Activated T-cell treated with anti-CD3 and anti-CD28 coated beads, Interleukin-2, amount 50 U/mL, for 72 hours (primary cell): ENCODE results near the gene OR11H6. TPM values are rescaled to one million over a fixed set of nuclear protein-coding genes. Genes with fewer than 3 reads are reported as not detected.
"Not testable (repeated sequence)": the region's sequence is repeated elsewhere in the genome, so short reads cannot be mapped to it uniquely, and the experiment has no call there.

Source experiments
- ATAC-seq, 2 donors: fragments of 150-1000 bp; cut with Tn5 transposase; replicated peaks in 1 of 2; 2 replicates each; pipeline ENCODE4 v1.10.0; 2021; ENCODE audit warnings: moderate library complexity in 2 of 2, mild to moderate bottlenecking in 1 of 2
- DNase-seq, 2 donors: peaks; one replicate each; pipeline ENCODE4 v3.0.0; 2021 to 2022; ENCODE audit warnings: mixed read lengths in 1 of 2
- H3K27ac Mint-ChIP-seq: one replicate; pipeline ENCODE4 v1.8.0; 2022; ENCODE audit warnings: mild to moderate bottlenecking, moderate library complexity, mixed read lengths
- H3K27me3 Mint-ChIP-seq: one replicate; pipeline ENCODE4 v1.8.0; 2022; ENCODE audit warnings: low read depth, mixed read lengths
- H3K36me3 Mint-ChIP-seq, 2 donors: one replicate each; pipeline ENCODE4 v1.8.0; 2022; ENCODE audit warnings: mixed read lengths in 2 of 2, mild to moderate bottlenecking in 1 of 2; ENCODE audit not compliant: insufficient read depth in 2 of 2
- H3K4me1 Mint-ChIP-seq: one replicate; pipeline ENCODE4 v1.8.0; 2022; ENCODE audit warnings: low read depth, mixed read lengths
- H3K4me3 Mint-ChIP-seq, 2 donors: one replicate each; pipeline ENCODE4 v1.8.0; 2022; ENCODE audit warnings: mild to moderate bottlenecking in 2 of 2, mixed read lengths in 2 of 2, moderate library complexity in 2 of 2
- H3K9me3 Mint-ChIP-seq, 2 donors: one replicate each; pipeline ENCODE4 v1.8.0; 2022; ENCODE audit warnings: mixed read lengths in 2 of 2
- total RNA-seq, 2 donors: library from RNA; stranded (reverse); gene quantifications; one replicate each; pipeline ENCODE4 v1.2.3, GENCODE V29; 2022

Gene OR11H6
- total RNA-seq, 2 donors from 2014 or later, result not detected

DNA sequence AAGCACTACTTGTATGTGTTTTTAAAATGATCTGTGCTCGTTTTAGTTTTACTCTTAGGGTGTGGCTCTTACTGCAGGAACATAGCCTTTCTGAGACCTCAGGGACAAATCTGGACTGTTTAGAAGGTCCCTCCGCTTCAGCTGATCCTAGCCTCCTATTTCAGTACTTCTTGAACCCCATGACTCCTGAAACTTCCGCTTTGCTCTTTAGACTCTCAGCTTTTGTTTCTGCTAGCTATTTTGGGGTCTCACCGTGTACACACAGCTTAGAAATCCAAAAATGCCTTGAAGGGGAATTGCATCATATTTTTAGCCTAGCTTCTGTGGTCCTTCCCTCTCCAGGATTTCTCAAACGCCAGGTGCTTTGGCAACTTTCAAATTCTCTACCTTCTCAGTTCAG, 24.5 kb upstream of the OR11H6 start:
- no peaks in the 10 kb centered on the region for H3K36me3 Mint-ChIP-seq
- H3K4me1 Mint-ChIP-seq, result no peaks in the 10 kb centered on the region
- DNase-seq, result no peak
- no peak for ATAC-seq
- H3K27ac Mint-ChIP-seq, result no peak overlapping the region
- no peaks in the 10 kb centered on the region for H3K9me3 Mint-ChIP-seq
- H3K4me3 Mint-ChIP-seq, result no peak overlapping the region
- peaks cover 7% of the 10 kb centered on the region for H3K27me3 Mint-ChIP-seq

DNA sequence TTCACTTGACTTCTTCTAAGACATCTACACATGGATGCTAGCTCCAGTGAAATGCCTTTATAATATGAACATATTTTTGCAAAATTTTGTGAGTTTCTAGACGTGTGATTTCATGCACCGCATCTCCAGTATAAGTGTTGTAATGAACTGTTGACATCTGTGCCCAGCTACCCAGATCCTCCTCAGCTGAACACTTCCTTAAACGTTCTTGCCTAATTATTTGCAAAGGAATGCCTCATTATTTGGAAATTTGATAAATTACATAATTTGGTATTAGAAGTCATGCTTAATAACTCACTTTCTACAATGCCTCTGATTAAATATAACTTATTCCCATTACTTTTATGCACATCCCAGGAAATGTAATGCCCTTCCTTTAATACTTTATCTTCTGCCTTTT, 18.8 kb upstream of the OR11H6 start:
- no peaks in the 10 kb centered on the region for H3K36me3 Mint-ChIP-seq
- H3K4me3 Mint-ChIP-seq, result no peak overlapping the region
- H3K4me1 Mint-ChIP-seq, result no peaks in the 10 kb centered on the region
- DNase-seq (no peak), ATAC-seq (no peak)
- H3K9me3 Mint-ChIP-seq, result no peaks in the 10 kb centered on the region
- no peaks in the 10 kb centered on the region for H3K27me3 Mint-ChIP-seq
- no peak overlapping the region for H3K27ac Mint-ChIP-seq

DNA sequence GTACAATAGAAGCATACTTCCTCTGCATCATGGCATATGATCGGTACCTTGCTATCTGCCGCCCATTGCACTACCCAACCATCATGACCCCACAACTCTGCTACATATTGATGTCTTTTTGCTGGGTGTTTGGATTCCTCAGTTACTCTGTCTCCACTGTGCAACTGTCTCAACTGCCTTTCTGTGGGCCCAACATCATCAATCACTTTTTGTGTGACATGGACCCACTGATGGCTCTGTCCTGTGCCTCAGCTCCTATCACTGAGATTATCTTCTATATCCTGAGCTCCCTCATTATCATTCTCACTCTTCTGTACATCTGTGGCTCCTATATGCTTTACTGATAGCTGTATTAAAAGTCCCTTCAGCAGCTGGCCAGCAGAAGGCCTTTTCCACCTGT, 13.9 kb upstream of the OR11H6 start:
- DNase-seq (no peak), ATAC-seq (no peak)
- Mint-ChIP-seq H3K9me3 (no peaks in the 10 kb centered on the region), H3K27ac (no peak overlapping the region), H3K4me3 (no peak overlapping the region), H3K27me3 (no peaks in the 10 kb centered on the region), H3K4me1 (no peaks in the 10 kb centered on the region), H3K36me3 (no peaks in the 10 kb centered on the region)

DNA sequence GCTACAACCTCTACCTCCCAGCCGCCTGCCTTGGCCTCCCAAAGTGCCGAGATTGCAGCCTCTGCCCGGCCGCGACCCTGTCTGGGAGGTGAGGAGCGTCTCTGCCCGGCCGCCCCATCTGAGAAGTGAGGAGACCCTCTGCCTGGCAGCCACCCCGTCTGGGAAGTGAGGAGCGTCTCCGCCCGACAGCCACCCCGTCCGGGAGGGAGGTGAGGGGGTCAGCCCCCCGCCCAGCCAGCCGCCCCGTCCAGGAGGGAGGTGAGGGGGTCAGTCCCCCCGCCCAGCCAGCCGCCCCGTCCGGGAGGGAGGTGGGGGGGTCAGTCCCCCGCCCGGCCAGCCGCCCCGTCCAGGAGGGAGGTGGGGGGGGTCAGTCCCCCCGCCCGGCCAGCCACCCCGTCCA, 11.1 kb upstream of the OR11H6 start:
- H3K36me3 Mint-ChIP-seq, H3K9me3 Mint-ChIP-seq, H3K27ac Mint-ChIP-seq, H3K27me3 Mint-ChIP-seq, DNase-seq, ATAC-seq, H3K4me3 Mint-ChIP-seq, H3K4me1 Mint-ChIP-seq: not testable (repeated sequence)

DNA sequence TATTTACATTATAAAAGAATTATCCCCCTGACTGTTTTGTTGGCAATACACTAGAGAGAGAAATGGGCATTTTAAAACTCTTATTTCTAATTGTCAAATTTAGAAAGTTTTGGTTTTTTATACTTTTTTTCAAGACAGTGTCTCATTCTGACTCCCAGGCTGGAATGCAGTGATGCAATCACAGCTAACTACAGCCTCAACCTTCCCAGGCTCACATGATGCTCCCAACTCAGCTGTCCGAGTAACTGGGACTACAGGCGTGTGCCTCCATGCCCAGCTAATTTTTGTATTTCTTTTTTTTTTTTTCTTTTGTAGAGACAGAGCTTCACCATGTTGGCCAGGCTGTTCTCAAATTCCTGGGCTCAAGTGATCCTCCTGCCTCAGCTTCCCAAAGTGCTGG, 8.3 kb upstream of the OR11H6 start:
- DNase-seq (no peak), ATAC-seq (no peak)
- Mint-ChIP-seq H3K4me1 (no peaks in the 10 kb centered on the region), H3K27me3 (no peaks in the 10 kb centered on the region), H3K4me3 (no peak overlapping the region), H3K9me3 (no peaks in the 10 kb centered on the region), H3K36me3 (no peaks in the 10 kb centered on the region), H3K27ac (no peak overlapping the region)

DNA sequence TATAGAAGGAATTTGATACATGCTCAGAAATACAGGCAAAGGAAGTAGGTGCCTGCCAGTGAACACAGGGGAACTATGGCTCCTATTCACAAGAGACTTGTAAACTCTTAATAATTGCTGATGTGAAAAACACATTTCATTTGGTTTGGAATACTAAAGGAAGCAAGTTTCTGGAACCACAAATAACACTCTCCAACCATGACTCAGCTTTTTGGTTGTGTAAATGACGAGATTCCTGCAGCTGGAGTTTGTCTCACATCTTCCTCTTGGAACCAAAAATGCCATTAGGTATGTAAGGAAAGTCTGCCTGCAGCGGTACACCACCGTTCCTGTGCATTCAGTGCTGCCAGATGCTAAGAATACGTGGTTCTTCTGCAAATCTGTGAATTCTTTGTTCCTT, 4.5 kb upstream of the OR11H6 start:
- Mint-ChIP-seq H3K27ac (no peak overlapping the region), H3K36me3 (no peaks in the 10 kb centered on the region), H3K4me3 (no peak overlapping the region), H3K4me1 (no peaks in the 10 kb centered on the region), H3K27me3 (no peaks in the 10 kb centered on the region), H3K9me3 (no peaks in the 10 kb centered on the region)
- ATAC-seq (no peak), DNase-seq (no peak)

DNA sequence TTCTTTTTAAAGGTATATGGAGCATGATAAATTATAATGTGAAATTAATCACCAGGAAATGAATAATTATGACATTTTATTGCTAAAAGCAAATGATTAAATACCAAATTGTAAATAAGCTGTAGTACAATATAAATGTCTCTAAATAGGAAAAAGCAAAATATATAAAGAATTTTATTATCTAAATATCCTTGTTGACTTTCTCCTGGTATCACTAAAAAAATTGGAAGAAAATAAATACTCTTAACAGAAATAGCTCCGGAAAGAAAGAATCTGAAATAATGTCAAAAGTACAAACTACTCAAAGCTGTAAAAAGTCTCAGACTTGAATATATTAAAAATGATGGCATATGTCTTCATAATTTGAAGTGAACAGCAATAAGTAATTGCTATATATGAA, 5.2 kb downstream of the OR11H6 start, which contains the start of gene OR11H7:
Gene OR11H7 (plus strand): TSS at position 301 of the 400 bp plus-strand sequence.
- ATAC-seq, result no peak
- H3K9me3 Mint-ChIP-seq, result peaks cover 7 to 9% of the 10 kb centered on the region in 2 donors
- peaks cover 0 to 4% of the 10 kb centered on the region in 2 donors for H3K36me3 Mint-ChIP-seq
- DNase-seq, result no peak
- no peak within 1 kb of the TSS for H3K4me3 Mint-ChIP-seq
- H3K27ac Mint-ChIP-seq, result no peak within 1 kb of the TSS
- H3K27me3 Mint-ChIP-seq, result no peaks in the 10 kb centered on the region
- H3K4me1 Mint-ChIP-seq, result no peaks in the 10 kb centered on the region

DNA sequence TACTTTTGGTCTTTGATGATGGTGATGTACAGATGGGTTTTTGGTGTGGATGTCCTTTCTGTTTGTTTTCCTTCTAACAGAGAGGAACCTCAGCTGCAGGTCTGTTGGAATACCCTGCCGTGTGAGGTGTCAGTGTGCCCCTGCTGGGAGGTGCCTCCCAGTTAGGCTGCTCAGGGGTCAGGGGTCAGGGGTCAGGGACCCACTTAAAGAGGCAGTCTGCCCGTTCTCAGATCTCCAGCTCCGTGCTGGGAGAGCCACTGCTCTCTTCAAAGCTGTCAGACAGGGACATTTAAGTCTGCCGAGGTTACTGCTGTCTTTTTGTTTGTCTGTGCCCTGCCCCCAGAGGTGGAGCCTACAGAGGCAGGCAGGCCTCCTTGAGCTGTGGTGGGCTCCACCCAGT, 11.9 kb downstream of the OR11H6 start:
- H3K9me3 Mint-ChIP-seq, DNase-seq, ATAC-seq, H3K4me1 Mint-ChIP-seq, H3K27ac Mint-ChIP-seq, H3K4me3 Mint-ChIP-seq, H3K36me3 Mint-ChIP-seq, H3K27me3 Mint-ChIP-seq: not testable (repeated sequence)

DNA sequence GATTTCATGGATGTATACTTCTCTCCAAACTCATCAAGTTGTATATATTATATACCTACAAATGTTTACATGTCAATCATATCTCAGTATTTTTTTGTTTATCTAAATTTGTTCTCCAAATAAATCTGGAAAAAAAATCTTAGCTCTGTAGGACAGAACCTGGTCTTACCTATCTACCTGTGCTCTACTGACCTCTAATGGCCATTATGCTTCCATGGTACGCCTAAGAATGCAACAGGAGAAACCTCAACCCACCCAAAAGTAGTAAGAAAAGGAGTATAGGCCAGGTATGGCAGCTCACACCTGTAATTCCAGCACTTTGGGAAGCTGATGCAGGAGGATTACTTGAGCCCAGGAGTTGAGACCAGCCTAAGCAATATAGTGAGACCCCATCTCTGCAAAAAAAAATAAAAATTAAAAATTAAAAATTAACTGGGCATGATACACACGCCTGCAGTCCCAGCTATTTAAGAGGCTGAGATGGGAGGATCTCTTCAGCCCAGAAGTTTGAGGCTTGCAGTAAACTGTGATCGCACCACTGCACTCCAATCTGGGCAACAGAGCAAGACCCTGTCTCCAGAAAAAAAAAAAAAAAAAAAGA, 24.2 kb downstream of the OR11H6 start:
- Mint-ChIP-seq H3K27me3 (no peaks in the 10 kb centered on the region), H3K4me1 (no peaks in the 10 kb centered on the region), H3K4me3 (no peak overlapping the region), H3K9me3 (peaks cover 7 to 10% of the 10 kb centered on the region in 2 donors), H3K27ac (no peak overlapping the region), H3K36me3 (peaks cover under 1 to 7% of the 10 kb centered on the region in 2 donors)
- DNase-seq, result no peak
- no peak for ATAC-seq

DNA sequence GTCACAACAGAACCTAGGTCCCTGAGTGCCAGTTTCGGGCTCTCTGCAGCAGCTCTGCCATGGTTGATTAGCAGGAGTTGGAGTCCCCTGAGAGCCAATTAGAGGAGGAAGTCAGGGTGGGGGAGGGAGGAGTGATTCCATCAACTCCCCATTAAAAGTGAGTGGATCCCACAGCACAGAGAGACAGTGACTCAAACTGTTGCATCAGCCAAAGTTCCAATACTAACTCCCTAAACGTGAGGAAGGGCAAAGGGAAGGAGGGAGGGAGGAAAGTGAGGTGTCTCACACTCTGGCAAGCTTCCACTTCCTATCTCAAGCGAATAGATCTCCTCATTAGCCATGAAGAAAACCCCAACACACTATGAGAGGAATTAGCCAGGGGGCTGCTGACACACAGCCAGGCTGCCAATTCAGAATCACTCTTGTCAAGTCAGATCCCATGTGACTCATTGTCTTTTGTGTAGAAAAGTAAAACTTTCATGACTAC, 39.2 kb downstream of the OR11H6 start:
- H3K4me3 Mint-ChIP-seq, result no peak overlapping the region
- ATAC-seq (no peak), DNase-seq (no peak)
- no peaks in the 10 kb centered on the region for H3K9me3 Mint-ChIP-seq
- no peaks in the 10 kb centered on the region for H3K4me1 Mint-ChIP-seq
- peaks cover 0 to 3% of the 10 kb centered on the region in 2 donors for H3K36me3 Mint-ChIP-seq
- H3K27ac Mint-ChIP-seq, result no peak overlapping the region
- no peaks in the 10 kb centered on the region for H3K27me3 Mint-ChIP-seq

DNA sequence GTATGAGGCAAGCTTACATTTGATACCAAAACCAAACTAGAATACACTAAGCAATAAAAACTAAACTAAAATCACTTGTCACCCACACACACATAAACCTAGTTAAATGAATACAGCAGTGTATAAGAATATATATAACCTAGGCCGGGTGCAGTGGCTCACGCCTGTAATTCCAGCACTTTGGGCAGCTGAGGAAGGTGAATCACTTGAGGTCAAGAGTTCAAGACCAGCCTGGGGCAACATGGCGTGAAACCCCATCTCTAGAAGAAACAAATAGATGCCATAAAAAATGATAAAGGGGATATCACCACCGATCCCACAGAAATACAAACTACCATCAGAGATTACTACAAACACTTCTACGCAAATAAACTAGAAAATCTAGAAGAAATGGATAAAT, 40.9 kb downstream of the OR11H6 start:
- H3K27me3 Mint-ChIP-seq, H3K4me3 Mint-ChIP-seq, H3K36me3 Mint-ChIP-seq, DNase-seq, H3K4me1 Mint-ChIP-seq, ATAC-seq, H3K27ac Mint-ChIP-seq, H3K9me3 Mint-ChIP-seq: not testable (repeated sequence)

DNA sequence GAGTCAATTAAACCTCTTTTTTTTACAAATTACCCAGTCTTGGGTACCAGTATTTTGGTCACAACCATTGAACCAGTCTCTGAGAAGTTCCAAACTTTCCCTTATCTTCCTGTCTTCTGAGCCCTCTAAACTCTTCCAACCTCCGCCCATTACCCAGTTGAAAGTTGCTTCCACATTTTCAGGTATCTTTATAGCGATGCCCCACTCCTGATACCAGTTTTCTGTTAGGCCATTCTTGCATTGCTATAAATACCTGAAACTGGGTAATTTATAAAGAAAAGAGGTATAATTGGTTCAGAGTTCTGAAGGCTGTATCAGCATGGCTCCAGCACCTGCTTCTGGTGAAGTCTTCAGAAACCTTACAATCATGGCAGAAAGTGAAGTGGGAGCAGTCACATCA, 50.6 kb downstream of the OR11H6 start:
- Mint-ChIP-seq H3K36me3 (peaks cover 27 to 28% of the 10 kb centered on the region in 2 donors), H3K27ac (no peak overlapping the region), H3K4me1 (peaks cover 5% of the 10 kb centered on the region), H3K9me3 (peaks cover 10 to 24% of the 10 kb centered on the region in 2 donors), H3K4me3 (no peak overlapping the region), H3K27me3 (no peaks in the 10 kb centered on the region)
- DNase-seq, result no peak
- ATAC-seq, result no peak
